Thyroid gland (tissue), 4 donors: ENCODE measurements around the gene SEL1L3. TPM values are rescaled to one million over a fixed set of nuclear protein-coding genes. Genes with fewer than 3 reads are reported as not detected.

ENCODE experiments used
- DNase-seq, 2 donors: peaks; one replicate each; pipeline ENCODE4 v3.0.0-alpha.2; 2019
- H3K27ac ChIP-seq, 3 donors: fragments of 200-600 bp; sonication (generic); 1 replicate in 2 of 3; 2 replicates in 1 of 3; pipeline ENCODE4 v1.5.1; 2016 to 2019; ENCODE audit warnings: mild to moderate bottlenecking in 1 of 3, moderate library complexity in 1 of 3
- H3K27me3 ChIP-seq: fragments of 200-600 bp; sonication (generic); one replicate; pipeline ENCODE4 v1.5.1; 2019
- H3K36me3 ChIP-seq, 2 donors: fragments of 200-600 bp; sonication (generic); one replicate each; pipeline ENCODE4 v1.5.1; 2016 to 2019
- H3K4me1 ChIP-seq, 2 donors: fragments of 200-600 bp; sonication (generic); one replicate each; pipeline ENCODE4 v1.5.1; 2017 to 2019
- H3K4me3 ChIP-seq, 3 donors: fragments of 200-600 bp; sonication (generic); replicated peaks in 1 of 3; 1 replicate in 2 of 3; 2 replicates in 1 of 3; pipeline ENCODE4 v1.5.1; 2016; ENCODE audit warnings: mild to moderate bottlenecking in 1 of 3
- H3K9me3 ChIP-seq: fragments of 200-600 bp; sonication (generic); one replicate; pipeline ENCODE4 v1.5.1; 2017
- CTCF ChIP-seq, 6 experiments: fragments of 200-600 bp in 3 of 6; fragments of 450-650 bp in 3 of 6; sonication (generic) in 3 of 6; IDR thresholded peaks; one replicate each; pipeline ENCODE4 v1.5.1; 2016 to 2019; ENCODE audit warnings: antibody characterized with exemption in 6 of 6, mild to moderate bottlenecking in 2 of 6, inconsistent platforms in 1 of 6, moderate library complexity in 1 of 6
- POLR2A ChIP-seq, 2 donors: fragments of 450-650 bp; IDR thresholded peaks; one replicate each; pipeline ENCODE4 v1.6.1; 2017; ENCODE audit warnings: antibody characterized with exemption in 2 of 2, mild to moderate bottlenecking in 2 of 2, moderate library complexity in 1 of 2
- WGBS, 2 donors: methylation state at CpG; one replicate each; pipeline ENCODE4 v1.1.5; 2017; 5-methylcytosine and 5-hydroxymethylcytosine counted together
- intact Hi-C: fragments of 100-400 bp; cut with DNase I; formaldehyde crosslinking; loops from one replicate; pipeline ENCODE4 v1.15.1; 2023
- total RNA-seq, 4 donors: library from RNA; depleted of rRNA; stranded (reverse); fragments of >200 nt; gene quantifications; one replicate each; pipeline ENCODE4 v1.2.3, GENCODE V29; 2016

SEL1L3 gene
- total RNA-seq, 4 donors from 2014 or later: 18.5 to 81.4 (median 32.4) TPM

- no peaks in the 10 kb centered on the region for H3K27me3 ChIP-seq
- 81 to 83% methylated on average over 7 of the region's 7 CpGs for WGBS, 2 donors
- no peaks in the 10 kb centered on the region for H3K36me3 ChIP-seq
- no peaks in the 10 kb centered on the region for H3K9me3 ChIP-seq
- TF ChIP-seq CTCF (IDR thresholded peaks at IDR 0.05): no peak
- TF ChIP-seq POLR2A (IDR thresholded peaks at IDR 0.05): no peak
- no peak overlapping the region for H3K4me3 ChIP-seq
- H3K27ac ChIP-seq: no peak overlapping the region
- intact Hi-C loops: no loop called here
- DNase-seq: no peak
- H3K4me1 ChIP-seq: peaks cover 5 to 28% of the 10 kb centered on the region in 2 donors
Observed at GRCh38 chr4:25860586-25861279, 2.1 kb downstream of the SEL1L3 start.

GRCh38 chr4:25859429-25860148 is 3.2 kb downstream of the SEL1L3 start:
- Histone ChIP-seq H3K27me3 (no peaks in the 10 kb centered on the region), H3K9me3 (no peaks in the 10 kb centered on the region), H3K4me3 (no peak overlapping the region), H3K4me1 (peaks cover 5 to 28% of the 10 kb centered on the region in 2 donors), H3K36me3 (no peaks in the 10 kb centered on the region), H3K27ac (no peak overlapping the region)
- intact Hi-C loops: no loop called here
- DNase-seq: no peak
- 70 to 78% methylated on average over 6 of the region's 6 CpGs for WGBS, 2 donors
- TF ChIP-seq CTCF (IDR thresholded peaks at IDR 0.05): no peak
- no peak for TF ChIP-seq POLR2A (IDR thresholded peaks at IDR 0.05)

- no peaks in the 10 kb centered on the region for H3K27me3 ChIP-seq
- H3K36me3 ChIP-seq: no peaks in the 10 kb centered on the region
- DNase-seq: no peak
- no peak for TF ChIP-seq POLR2A (IDR thresholded peaks at IDR 0.05)
- TF ChIP-seq CTCF (IDR thresholded peaks at IDR 0.05): no peak
- intact Hi-C loops: no loop called here
- H3K27ac ChIP-seq: no peak overlapping the region
- H3K4me1 ChIP-seq: peaks cover 5 to 28% of the 10 kb centered on the region in 2 donors
- no peak overlapping the region for H3K4me3 ChIP-seq
- H3K9me3 ChIP-seq: no peaks in the 10 kb centered on the region
- 93 to 97% methylated on average over 8 of the region's 8 CpGs for WGBS, 2 donors
Observed at GRCh38 chr4:25857851-25858400, 4.9 kb downstream of the SEL1L3 start.

- H3K9me3 ChIP-seq: no peaks in the 10 kb centered on the region
- TF ChIP-seq CTCF (IDR thresholded peaks at IDR 0.05) (no peak), POLR2A (IDR thresholded peaks at IDR 0.05) (no peak)
- DNase-seq: no peak
- WGBS, 2 donors: 96 to 100% methylated on average over 2 of the region's 2 CpGs
- H3K27ac ChIP-seq: no peak overlapping the region
- no peaks in the 10 kb centered on the region for H3K27me3 ChIP-seq
- no peak overlapping the region for H3K4me3 ChIP-seq
- H3K36me3 ChIP-seq: no peaks in the 10 kb centered on the region
- H3K4me1 ChIP-seq: peaks cover 5 to 28% of the 10 kb centered on the region in 2 donors
- intact Hi-C loops: no loop called here
Observed at GRCh38 chr4:25857403-25857802, 5.4 kb downstream of the SEL1L3 start.

GRCh38 chr4:25856756-25857155 is 6.0 kb downstream of the SEL1L3 start:
- H3K4me3 ChIP-seq: no peak overlapping the region
- no peaks in the 10 kb centered on the region for H3K9me3 ChIP-seq
- DNase-seq: no peak
- no peaks in the 10 kb centered on the region for H3K36me3 ChIP-seq
- intact Hi-C loops: no loop called here
- peaks cover 5 to 28% of the 10 kb centered on the region in 2 donors for H3K4me1 ChIP-seq
- WGBS, 2 donors: 60 to 65% methylated on average over 1 of the region's 1 CpG
- H3K27ac ChIP-seq: no peak overlapping the region
- TF ChIP-seq CTCF (IDR thresholded peaks at IDR 0.05) (no peak), POLR2A (IDR thresholded peaks at IDR 0.05) (no peak)
- no peaks in the 10 kb centered on the region for H3K27me3 ChIP-seq
